T-helper 1 cell treated with Interleukin-12 subunit alpha and Interleukin-12 subunit beta and Interleukin-4 antibody, amounts not matched to agents 30 ng/mL and 1 ng/mL, for 36 hours (primary cell): ENCODE measurements around the gene PAXIP1. TPM values are rescaled to one million over a fixed set of nuclear protein-coding genes. Genes with fewer than 3 reads are reported as not detected.

ENCODE experiments used
- intact Hi-C: fragments of 100-400 bp; cut with micrococcal nuclease; formaldehyde crosslinking; loops from one replicate; pipeline ENCODE4 v1.15.1; 2024
- total RNA-seq: library from RNA; stranded (reverse); gene quantifications from 2 replicates; pipeline ENCODE4 v1.2.3, GENCODE V29; 2022

Gene PAXIP1
- total RNA-seq, 1 donor from 2014 or later, result 27.3 TPM

DNA sequence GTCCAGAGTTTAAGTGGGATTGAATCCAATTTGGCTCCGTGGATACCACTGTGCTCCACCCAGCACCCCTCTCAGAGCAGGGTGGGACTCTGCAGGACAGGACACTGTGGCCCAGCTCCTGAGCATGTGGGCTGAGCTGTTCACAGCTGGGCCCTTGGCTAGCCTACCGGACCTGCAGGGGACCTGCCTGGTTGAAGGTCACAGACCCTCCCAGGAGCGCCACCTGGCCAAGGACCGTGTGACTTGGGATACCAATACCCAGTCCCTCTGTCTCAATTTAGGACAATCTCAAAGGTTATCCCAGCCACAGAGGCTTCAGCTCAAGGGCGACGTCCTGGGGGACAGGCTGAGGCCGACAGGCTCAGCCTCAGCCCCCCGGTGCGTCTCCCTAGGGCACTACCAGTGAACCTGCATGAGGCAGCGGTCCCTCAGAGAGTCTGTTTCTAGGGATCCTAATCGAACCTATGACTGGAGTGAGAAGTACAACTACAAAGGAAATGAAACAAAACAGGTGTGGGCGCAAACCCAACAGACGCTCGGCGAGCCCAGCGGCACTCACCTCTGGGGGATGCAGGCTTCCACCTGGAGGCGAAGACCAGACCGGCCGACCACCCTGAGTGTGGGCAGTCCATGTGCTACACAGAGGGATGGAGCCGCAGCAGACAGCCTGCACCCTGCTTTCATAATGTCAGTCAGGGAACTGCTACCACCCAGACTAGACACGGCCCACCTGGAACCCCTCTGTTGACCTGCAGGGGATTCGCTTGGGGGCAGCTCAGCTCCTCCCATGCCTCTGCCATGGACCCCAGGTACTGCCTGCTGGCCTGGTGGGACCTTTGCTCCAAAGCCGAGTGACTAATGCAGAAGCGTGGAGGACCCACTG lies 103.7 kb downstream of the PAXIP1 start:
- intact Hi-C loops, result no loop called here

DNA sequence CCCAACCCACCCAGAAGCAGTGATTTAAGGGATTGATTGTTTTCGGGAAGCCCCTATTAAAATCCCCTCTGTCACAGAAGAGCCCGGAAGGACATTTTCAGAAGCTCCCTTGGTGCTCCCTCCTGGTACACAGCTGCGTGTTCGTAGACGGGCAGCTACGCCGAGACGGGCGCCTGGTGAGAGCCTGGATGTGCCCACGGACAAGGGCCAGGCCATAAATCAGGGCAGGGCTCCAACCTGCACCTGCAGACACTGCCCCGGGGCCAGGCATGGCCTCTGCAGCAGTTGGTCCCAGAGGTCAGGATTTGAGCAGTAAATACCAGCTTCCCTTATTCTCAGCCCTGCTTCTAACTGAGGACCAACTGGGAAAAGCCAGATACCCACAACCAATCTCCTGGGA lies 106.8 kb downstream of the PAXIP1 start:
- intact Hi-C loops, result no loop called here

Other genes starting within 250 kb of the PAXIP1 start
- gene HTR5A, start 67.2 kb upstream of the PAXIP1 start, total RNA-seq, result not detected in 2 replicates